ENCODE measurements around the gene HBEGF.

- TF ChIP-seq POLR2A (IDR thresholded peaks at IDR 0.05; ENCODE audit: borderline replicate concordance, extremely low read depth, insufficient read depth, insufficient read length) (no peak), CTCF (IDR thresholded peaks at IDR 0.05 in 2 of 3, conservative IDR thresholded peaks at IDR 0.05 in 1 of 3; ENCODE audit: borderline replicate concordance in 1 of 3, insufficient read depth in 1 of 3, low read depth in 2 of 3, low read length in 2 of 3) (no peak), JUND (IDR thresholded peaks at IDR 0.05) (no peak), EZH2 (IDR thresholded peaks at IDR 0.05) (no peak), EZH2phosphoT487 (IDR thresholded peaks at IDR 0.05; ENCODE audit: borderline replicate concordance) (no peak), MAX (IDR thresholded peaks at IDR 0.05) (no peak), ELF1 (IDR thresholded peaks at IDR 0.05; ENCODE audit: borderline replicate concordance, low read depth) (no peak), EGR1 (IDR thresholded peaks at IDR 0.05; ENCODE audit: low read depth) (no peak), POLR2AphosphoS5 (IDR thresholded peaks at IDR 0.05; ENCODE audit: low read depth, low read length) (no peak), ZFX (IDR thresholded peaks at IDR 0.05) (no peak)
Measured at GRCh38 chr5:140339636-140340035, 6.8 kb downstream of the HBEGF start.
